Activated naive CD8-positive, alpha-beta T cell treated with anti-CD3 and anti-CD28 coated beads, Interleukin-2, amount 50 U/mL, for 24 hours (primary cell): Measurements from ENCODE around the gene TPCN1.
"Not testable (repeated sequence)": the region's sequence is repeated elsewhere in the genome, so short reads cannot be mapped to it uniquely, and the experiment has no call there.

Source experiments
- ATAC-seq: fragments of 150-1000 bp; cut with Tn5 transposase; one replicate; pipeline ENCODE4 v1.10.0; 2021
- DNase-seq: peaks from one replicate; pipeline ENCODE4 v3.0.0; 2021
- H3K27ac Mint-ChIP-seq: one replicate; pipeline ENCODE4 v1.8.0; 2021; ENCODE audit warnings: mild to moderate bottlenecking, mixed read lengths
- H3K27me3 Mint-ChIP-seq: one replicate; pipeline ENCODE4 v1.8.0; 2021; ENCODE audit warnings: mixed read lengths
- H3K36me3 Mint-ChIP-seq: one replicate; pipeline ENCODE4 v1.8.0; 2021; ENCODE audit warnings: low read depth, mixed read lengths
- H3K4me1 Mint-ChIP-seq: one replicate; pipeline ENCODE4 v1.8.0; 2021; ENCODE audit warnings: mixed read lengths
- H3K4me3 Mint-ChIP-seq: one replicate; pipeline ENCODE4 v1.8.0; 2021; ENCODE audit warnings: mild to moderate bottlenecking, moderate library complexity, mixed read lengths
- H3K9me3 Mint-ChIP-seq: one replicate; pipeline ENCODE4 v1.8.0; 2021; ENCODE audit warnings: mixed read lengths

The TPCN1 gene

GRCh38 chr12:113203852-113204760 is 17.2 kb upstream of the TPCN1 start:
- DNase-seq (no peak), ATAC-seq (no peak)
- H3K9me3 Mint-ChIP-seq, result no peaks in the 10 kb centered on the region
- peaks cover 5% of the 10 kb centered on the region for H3K36me3 Mint-ChIP-seq
- peaks cover 34% of the 10 kb centered on the region for H3K4me1 Mint-ChIP-seq
- H3K4me3 Mint-ChIP-seq, result no peak overlapping the region
- no peaks in the 10 kb centered on the region for H3K27me3 Mint-ChIP-seq
- no peak overlapping the region for H3K27ac Mint-ChIP-seq

- ATAC-seq (no peak), DNase-seq (no peak)
- Mint-ChIP-seq H3K4me3 (no peak overlapping the region), H3K36me3 (peaks cover 5% of the 10 kb centered on the region), H3K27ac (no peak overlapping the region), H3K4me1 (peaks cover 41% of the 10 kb centered on the region), H3K27me3 (no peaks in the 10 kb centered on the region), H3K9me3 (no peaks in the 10 kb centered on the region)
Measured at GRCh38 chr12:113204804-113205203, 16.5 kb upstream of the TPCN1 start.

GRCh38 chr12:113206802-113207201 is 14.5 kb upstream of the TPCN1 start:
- H3K27me3 Mint-ChIP-seq, H3K27ac Mint-ChIP-seq, DNase-seq, H3K4me3 Mint-ChIP-seq, H3K36me3 Mint-ChIP-seq, H3K9me3 Mint-ChIP-seq, ATAC-seq: not testable (repeated sequence)
- H3K4me1 Mint-ChIP-seq, result peaks cover 61% of the 10 kb centered on the region

- no peak for ATAC-seq
- no peaks in the 10 kb centered on the region for H3K27me3 Mint-ChIP-seq
- peak overlapping the region; percentile 44 for H3K4me3 Mint-ChIP-seq
- no peak for DNase-seq
- H3K27ac Mint-ChIP-seq, result peak overlapping the region; percentile 89
- no peaks in the 10 kb centered on the region for H3K9me3 Mint-ChIP-seq
- peaks cover 61% of the 10 kb centered on the region for H3K4me1 Mint-ChIP-seq
- peaks cover 5% of the 10 kb centered on the region for H3K36me3 Mint-ChIP-seq
Measured at GRCh38 chr12:113207613-113208040, 13.6 kb upstream of the TPCN1 start.

- peak; percentile 91 for ATAC-seq
- Mint-ChIP-seq H3K27me3 (no peaks in the 10 kb centered on the region), H3K27ac (peak overlapping the region; percentile 89), H3K4me3 (peak overlapping the region; percentile 44), H3K4me1 (peaks cover 61% of the 10 kb centered on the region), H3K9me3 (no peaks in the 10 kb centered on the region), H3K36me3 (peaks cover 5% of the 10 kb centered on the region)
- peak; percentile 69 for DNase-seq
Measured at GRCh38 chr12:113208041-113208934, 13.0 kb upstream of the TPCN1 start.

- Mint-ChIP-seq H3K4me1 (peaks cover 71% of the 10 kb centered on the region), H3K27me3 (no peaks in the 10 kb centered on the region), H3K4me3 (no peak overlapping the region), H3K36me3 (peaks cover 5% of the 10 kb centered on the region), H3K9me3 (no peaks in the 10 kb centered on the region), H3K27ac (no peak overlapping the region)
- DNase-seq (no peak), ATAC-seq (no peak)
Measured at GRCh38 chr12:113211160-113211559, 10.1 kb upstream of the TPCN1 start.

- DNase-seq, result peak; percentile 14
- peak; percentile 70 for ATAC-seq
- Mint-ChIP-seq H3K27ac (peak overlapping the region; percentile 67), H3K9me3 (no peaks in the 10 kb centered on the region), H3K27me3 (no peaks in the 10 kb centered on the region), H3K4me1 (peaks cover 43% of the 10 kb centered on the region), H3K36me3 (no peaks in the 10 kb centered on the region), H3K4me3 (no peak overlapping the region)
Measured at GRCh38 chr12:113214895-113215400, 6.3 kb upstream of the TPCN1 start.

GRCh38 chr12:113216027-113216426 is 5.2 kb upstream of the TPCN1 start:
- Mint-ChIP-seq H3K4me3 (no peak overlapping the region), H3K27me3 (no peaks in the 10 kb centered on the region), H3K36me3 (peaks cover under 1% of the 10 kb centered on the region), H3K4me1 (peaks cover 40% of the 10 kb centered on the region), H3K9me3 (no peaks in the 10 kb centered on the region), H3K27ac (peak overlapping the region; percentile 17)
- DNase-seq (no peak), ATAC-seq (no peak)

GRCh38 chr12:113220593-113221180 is 577 bp upstream of the TPCN1 start:
- Mint-ChIP-seq H3K36me3 (peaks cover 4% of the 10 kb centered on the region), H3K9me3 (no peaks in the 10 kb centered on the region), H3K27me3 (no peaks in the 10 kb centered on the region), H3K4me1 (peaks cover 45% of the 10 kb centered on the region), H3K27ac (peak overlapping the region; percentile 94), H3K4me3 (peak overlapping the region; percentile 94)
- ATAC-seq (no peak), DNase-seq (no peak)

- ATAC-seq (peak; percentile 16), DNase-seq (peak; percentile 35)
- Mint-ChIP-seq H3K36me3 (peaks cover 6% of the 10 kb centered on the region), H3K4me3 (peak overlapping the region; percentile 94), H3K9me3 (no peaks in the 10 kb centered on the region), H3K27ac (peak overlapping the region; percentile 94), H3K4me1 (peaks cover 37% of the 10 kb centered on the region), H3K27me3 (no peaks in the 10 kb centered on the region)
Measured at GRCh38 chr12:113221997-113222729, 899 bp downstream of the TPCN1 start.

GRCh38 chr12:113222730-113223531 is 1.7 kb downstream of the TPCN1 start:
- Mint-ChIP-seq H3K4me1 (peaks cover 31% of the 10 kb centered on the region), H3K27me3 (no peaks in the 10 kb centered on the region), H3K4me3 (peak overlapping the region; percentile 94), H3K36me3 (peaks cover 12% of the 10 kb centered on the region), H3K27ac (peak overlapping the region; percentile 94), H3K9me3 (no peaks in the 10 kb centered on the region)
- DNase-seq (no peak), ATAC-seq (no peak)

GRCh38 chr12:113224955-113225354 is 3.7 kb downstream of the TPCN1 start:
- H3K27ac Mint-ChIP-seq, result no peak overlapping the region
- no peaks in the 10 kb centered on the region for H3K27me3 Mint-ChIP-seq
- peaks cover 46% of the 10 kb centered on the region for H3K4me1 Mint-ChIP-seq
- H3K4me3 Mint-ChIP-seq, result no peak overlapping the region
- peaks cover 26% of the 10 kb centered on the region for H3K36me3 Mint-ChIP-seq
- DNase-seq (no peak), ATAC-seq (no peak)
- H3K9me3 Mint-ChIP-seq, result no peaks in the 10 kb centered on the region
